ENCODE data around the gene METTL15.
"Not testable (repeated sequence)": the region's sequence is repeated elsewhere in the genome, so short reads cannot be mapped to it uniquely, and the experiment has no call there.

METTL15 gene

DNA sequence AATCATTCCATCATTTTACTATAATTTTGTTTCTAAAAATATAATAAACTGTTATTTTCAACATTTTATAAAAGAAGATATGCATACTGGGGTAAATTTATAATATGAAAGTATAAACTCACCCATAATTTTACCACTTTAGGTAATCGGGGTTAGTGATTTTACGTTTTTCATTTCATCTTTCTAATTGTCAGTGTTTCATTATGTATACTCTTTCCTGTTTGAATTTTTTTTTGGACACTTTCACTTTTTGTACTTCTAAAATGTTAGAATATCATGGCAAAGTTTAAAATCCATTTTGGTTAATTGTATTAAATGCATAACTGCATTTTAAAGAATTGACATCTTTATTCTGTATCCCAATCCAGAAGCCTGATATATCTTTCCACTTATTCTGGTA lies 115.8 kb downstream of the METTL15 start:
- DNase-seq: no peak

DNA sequence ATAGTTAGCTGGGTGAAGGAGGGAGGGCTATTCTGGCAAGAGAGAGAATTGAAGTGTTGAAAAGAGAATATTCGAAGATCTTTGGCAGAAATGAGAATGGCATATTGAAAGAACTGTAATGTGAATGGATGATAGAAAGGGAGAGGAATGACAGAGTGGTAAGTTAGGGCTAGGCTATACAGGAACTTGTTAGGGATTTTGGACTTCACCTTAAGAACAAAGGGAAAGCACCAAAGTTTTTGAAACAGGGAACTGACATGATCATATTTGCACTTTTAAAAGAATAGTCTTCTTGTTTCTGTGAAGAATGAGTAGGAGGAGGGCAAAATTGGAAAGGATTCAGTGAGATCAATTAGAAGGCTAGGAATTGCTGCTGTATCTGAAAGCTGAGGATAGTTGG lies 119.3 kb downstream of the METTL15 start:
- no peak for DNase-seq

DNA sequence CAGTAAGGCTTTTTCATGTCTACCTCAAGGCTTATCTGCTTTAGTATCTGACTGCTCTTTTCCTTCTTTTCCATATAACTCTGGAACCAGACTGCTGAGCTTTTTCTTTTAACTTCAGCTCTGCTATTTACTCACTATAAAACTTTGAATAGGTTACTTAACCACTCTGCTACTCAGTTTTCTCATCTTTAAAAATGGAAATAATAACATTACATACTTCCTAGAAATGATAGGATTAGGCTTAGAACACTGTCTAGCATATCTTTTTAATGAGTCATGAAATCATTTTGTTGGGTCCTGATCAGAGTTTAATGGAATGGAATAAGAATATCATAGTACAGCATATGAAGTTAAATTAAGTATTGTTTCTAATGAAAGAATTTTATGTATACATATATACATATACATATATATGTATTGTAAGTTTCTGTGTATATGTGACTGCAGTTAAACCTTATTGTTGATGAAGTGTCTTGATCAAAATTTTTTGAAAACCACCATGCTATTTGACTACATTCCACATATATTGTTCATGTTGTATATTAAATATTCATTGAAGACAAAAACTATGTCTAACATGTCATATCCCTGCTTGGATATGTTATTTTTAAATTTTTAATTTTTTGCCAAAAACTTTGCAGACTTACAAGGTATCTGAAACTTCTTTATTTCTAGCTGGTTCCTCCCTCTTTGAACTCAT lies 120.2 kb downstream of the METTL15 start:
- DNase-seq: no peak

DNA sequence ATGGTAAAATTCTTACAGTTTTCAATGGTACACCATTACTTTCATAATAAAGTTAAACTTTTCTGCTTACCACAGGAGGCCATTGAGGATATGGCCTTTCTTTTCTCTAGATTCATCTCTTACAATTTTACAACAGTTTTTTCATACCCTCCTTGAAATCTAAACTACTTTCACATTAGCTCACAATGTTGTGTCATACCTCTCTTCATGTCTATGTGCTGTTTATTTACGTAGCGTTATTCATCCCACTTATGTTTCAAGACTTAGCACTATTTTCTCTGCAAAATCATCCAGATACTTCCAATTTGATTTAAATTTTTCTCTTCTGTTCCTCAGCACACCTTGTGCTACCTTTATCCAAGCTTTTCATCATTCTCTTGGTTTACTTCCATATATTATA lies 123.3 kb downstream of the METTL15 start:
- no peak for DNase-seq

DNA sequence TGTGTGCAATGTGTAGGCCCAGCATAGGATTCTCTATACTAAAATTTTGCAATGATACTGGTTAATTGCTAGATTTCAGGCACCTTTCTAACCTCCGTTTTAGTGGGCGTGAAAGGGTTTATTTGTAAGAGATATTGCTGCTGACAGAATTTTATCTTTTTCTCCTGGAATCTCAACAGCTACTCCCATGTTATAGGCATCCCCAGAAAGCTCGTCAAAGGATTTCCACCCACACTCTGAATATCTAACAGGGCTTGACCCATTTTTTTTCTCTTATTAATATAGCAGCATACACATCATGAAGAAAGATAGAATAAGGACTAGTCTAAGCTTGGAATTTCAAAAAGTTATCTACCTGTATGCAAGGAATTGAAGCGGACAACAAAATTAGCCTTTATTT lies 124.5 kb downstream of the METTL15 start:
- no peak for DNase-seq

DNA sequence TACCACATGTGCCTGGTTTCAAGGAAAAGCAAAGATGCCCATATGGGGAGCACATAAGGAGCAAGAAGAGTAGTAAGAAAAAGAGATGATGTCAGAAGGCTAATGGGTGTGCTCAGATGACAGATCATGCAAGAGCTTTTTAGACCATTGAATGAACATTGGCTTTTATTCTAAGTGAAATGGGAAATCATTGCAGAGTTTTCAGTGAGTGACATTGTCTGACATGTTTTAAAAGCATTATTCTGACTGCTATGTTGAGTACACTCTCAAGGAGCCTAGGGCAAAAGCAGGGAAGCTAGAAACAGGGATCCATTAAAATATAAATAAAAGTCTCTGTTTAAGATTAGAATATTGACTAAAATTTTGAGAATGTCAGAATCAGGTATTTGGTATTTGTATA lies 133.6 kb downstream of the METTL15 start:
- no peak for DNase-seq

- no peak for DNase-seq
These were observed 134.4 kb downstream of the METTL15 start for GRCh38 chr11:28242596-28242995.

- DNase-seq: no peak
These were observed 134.9 kb downstream of the METTL15 start for GRCh38 chr11:28243061-28243460.

- DNase-seq: no peak
These were observed 135.4 kb downstream of the METTL15 start for GRCh38 chr11:28243581-28243980.

- no peak for DNase-seq
These were observed 136.9 kb downstream of the METTL15 start for GRCh38 chr11:28245131-28245530.

- DNase-seq: no peak
These were observed 142.0 kb downstream of the METTL15 start for GRCh38 chr11:28250192-28250591.

- DNase-seq: no peak
These were observed 143.1 kb downstream of the METTL15 start for GRCh38 chr11:28251257-28251656.

GRCh38 chr11:28257761-28258160 lies 149.6 kb downstream of the METTL15 start:
- no peak for DNase-seq

DNA sequence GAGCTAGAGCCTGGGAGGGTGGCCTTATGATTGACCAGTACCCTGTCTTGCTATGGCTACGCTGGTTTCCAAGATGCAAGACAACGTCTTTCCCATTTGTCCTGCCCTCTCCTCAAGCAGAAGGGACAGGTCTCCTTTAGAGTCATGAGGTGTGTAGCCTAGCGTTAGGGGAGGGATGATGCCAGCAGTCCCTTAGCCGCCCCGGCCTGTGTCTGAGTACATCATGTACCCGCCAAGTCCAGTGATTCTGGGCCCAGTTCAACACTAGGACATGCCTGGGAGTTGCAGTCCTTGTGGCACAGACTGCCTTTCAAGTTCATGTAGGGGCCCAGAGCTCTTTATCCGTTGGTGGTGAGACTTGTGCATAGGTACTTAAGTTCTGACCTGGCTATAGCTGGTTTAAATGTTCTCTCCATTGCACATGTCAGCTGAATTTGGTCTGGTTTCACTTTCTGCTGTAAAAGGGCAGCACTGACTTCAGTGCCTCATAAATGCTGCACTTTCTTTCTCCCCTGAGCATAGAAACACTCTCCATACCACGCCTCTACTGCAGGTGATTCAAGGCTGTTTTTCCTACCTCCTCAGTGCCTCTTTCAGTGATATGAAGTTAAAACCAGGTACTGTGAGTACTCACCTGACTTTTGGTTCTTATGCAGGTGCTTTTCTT lies 151.1 kb downstream of the METTL15 start:
- DNase-seq: no peak

GRCh38 chr11:28268925-28269324 lies 160.7 kb downstream of the METTL15 start:
- no peak for DNase-seq

- DNase-seq: no peak
These were observed 161.4 kb downstream of the METTL15 start for GRCh38 chr11:28269586-28269985.

- DNase-seq: not testable (repeated sequence)
These were observed 164.1 kb downstream of the METTL15 start for GRCh38 chr11:28272247-28272646.

- no peak for DNase-seq
These were observed 166.0 kb downstream of the METTL15 start for GRCh38 chr11:28274216-28274615.

DNA sequence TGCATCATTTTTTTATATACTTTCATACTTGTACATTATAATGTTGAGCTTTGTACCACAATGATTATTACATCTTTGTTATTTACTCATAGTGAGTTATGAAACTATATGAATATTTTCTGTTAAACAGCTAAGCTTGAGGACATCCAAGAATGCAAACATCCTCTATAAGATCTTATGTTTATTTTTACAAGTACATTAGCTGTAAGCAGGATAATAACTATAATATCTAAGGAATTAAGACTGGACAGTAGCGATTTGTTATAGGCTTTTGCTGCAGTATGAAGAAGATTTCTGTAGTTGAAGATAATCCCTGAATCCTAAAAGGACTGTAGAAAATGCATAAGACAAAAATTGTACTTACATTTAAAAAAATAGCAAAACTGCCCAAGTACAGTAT lies 176.0 kb downstream of the METTL15 start:
- DNase-seq: no peak

- no peak for DNase-seq
These were observed 181.3 kb downstream of the METTL15 start for GRCh38 chr11:28289444-28289843.

GRCh38 chr11:28290995-28291394 lies 182.8 kb downstream of the METTL15 start:
- not testable (repeated sequence) for DNase-seq

- no peak for DNase-seq
These were observed 188.2 kb downstream of the METTL15 start for GRCh38 chr11:28296426-28296825.

- DNase-seq: no peak
These were observed 190.0 kb downstream of the METTL15 start for GRCh38 chr11:28298209-28298608.

GRCh38 chr11:28303477-28304191 lies 195.4 kb downstream of the METTL15 start:
- no peak for DNase-seq
